ENCODE measurements around the gene LGALS3BP. TPM values are rescaled to one million over a fixed set of nuclear protein-coding genes. Genes with fewer than 3 reads are reported as not detected.

LGALS3BP gene
- total and polyA plus RNA-seq, 2 of the 13 experiments (the other 11 are each of a cell fraction or from before 2014, with no cell fraction given): 137 to 332 TPM

- TF ChIP-seq, protein P1, sequence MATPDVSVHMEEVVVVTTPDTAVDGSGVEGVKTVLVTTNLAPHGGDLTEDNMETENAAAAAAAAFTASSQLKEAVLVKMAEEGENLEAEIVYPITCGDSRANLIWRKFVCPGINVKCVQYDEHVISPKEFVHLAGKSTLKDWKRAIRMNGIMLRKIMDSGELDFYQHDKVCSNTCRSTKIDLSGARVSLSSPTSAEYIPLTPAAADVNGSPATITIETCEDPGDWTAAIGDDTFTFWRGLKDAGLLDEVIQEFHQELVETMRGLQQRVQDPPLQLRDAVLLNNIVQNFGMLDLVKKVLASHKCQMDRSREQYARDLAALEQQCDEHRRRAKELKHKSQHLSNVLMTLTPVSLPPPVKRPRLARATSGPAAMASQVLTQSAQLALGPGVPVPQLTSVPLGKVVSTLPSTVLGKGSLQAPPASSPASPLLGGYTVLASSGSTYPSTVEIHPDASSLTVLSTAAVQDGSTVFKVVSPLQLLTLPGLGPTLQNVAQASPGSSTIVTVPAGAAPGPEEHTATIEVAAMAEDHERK (CRISPR knock-in tag; IDR thresholded peaks at IDR 0.05; ENCODE audit: low read depth): peak; percentile 69; the same call in 1 of the 2 replicates
- TF ChIP-seq ARNT (IDR thresholded peaks at IDR 0.05) (no peak), ATF6 (CRISPR knock-in tag; conservative IDR thresholded peaks at IDR 0.05) (no peak), KDM4B (CRISPR knock-in tag; IDR thresholded peaks at IDR 0.05) (peak; percentile 59; the same call in 1 of the 2 replicates), GABPB1 (CRISPR knock-in tag; IDR thresholded peaks at IDR 0.05) (peak; percentile 94), ZMYM4 (CRISPR knock-in tag; IDR thresholded peaks at IDR 0.05) (peak; percentile 45), SCMH1 (CRISPR knock-in tag; IDR thresholded peaks at IDR 0.05; ENCODE audit: borderline replicate concordance) (no peak), STAT5B (CRISPR knock-in tag; IDR thresholded peaks at IDR 0.05) (no peak), RBAK (CRISPR knock-in tag; IDR thresholded peaks at IDR 0.05) (no peak), SAP130 (CRISPR knock-in tag; IDR thresholded peaks at IDR 0.05; ENCODE audit: low read depth) (peak; percentile 89), ZNF326 (CRISPR knock-in tag; IDR thresholded peaks at IDR 0.05; ENCODE audit: borderline replicate concordance) (no peak), TERF1 (CRISPR knock-in tag; IDR thresholded peaks at IDR 0.05) (no peak), ELF1 (CRISPR knock-in tag; IDR thresholded peaks at IDR 0.05) (peak; percentile 74), ZSCAN12 (CRISPR knock-in tag; IDR thresholded peaks at IDR 0.05) (no peak), ZNF224 (CRISPR knock-in tag; IDR thresholded peaks at IDR 0.05) (no peak)
- TF ChIP-seq, protein P2, sequence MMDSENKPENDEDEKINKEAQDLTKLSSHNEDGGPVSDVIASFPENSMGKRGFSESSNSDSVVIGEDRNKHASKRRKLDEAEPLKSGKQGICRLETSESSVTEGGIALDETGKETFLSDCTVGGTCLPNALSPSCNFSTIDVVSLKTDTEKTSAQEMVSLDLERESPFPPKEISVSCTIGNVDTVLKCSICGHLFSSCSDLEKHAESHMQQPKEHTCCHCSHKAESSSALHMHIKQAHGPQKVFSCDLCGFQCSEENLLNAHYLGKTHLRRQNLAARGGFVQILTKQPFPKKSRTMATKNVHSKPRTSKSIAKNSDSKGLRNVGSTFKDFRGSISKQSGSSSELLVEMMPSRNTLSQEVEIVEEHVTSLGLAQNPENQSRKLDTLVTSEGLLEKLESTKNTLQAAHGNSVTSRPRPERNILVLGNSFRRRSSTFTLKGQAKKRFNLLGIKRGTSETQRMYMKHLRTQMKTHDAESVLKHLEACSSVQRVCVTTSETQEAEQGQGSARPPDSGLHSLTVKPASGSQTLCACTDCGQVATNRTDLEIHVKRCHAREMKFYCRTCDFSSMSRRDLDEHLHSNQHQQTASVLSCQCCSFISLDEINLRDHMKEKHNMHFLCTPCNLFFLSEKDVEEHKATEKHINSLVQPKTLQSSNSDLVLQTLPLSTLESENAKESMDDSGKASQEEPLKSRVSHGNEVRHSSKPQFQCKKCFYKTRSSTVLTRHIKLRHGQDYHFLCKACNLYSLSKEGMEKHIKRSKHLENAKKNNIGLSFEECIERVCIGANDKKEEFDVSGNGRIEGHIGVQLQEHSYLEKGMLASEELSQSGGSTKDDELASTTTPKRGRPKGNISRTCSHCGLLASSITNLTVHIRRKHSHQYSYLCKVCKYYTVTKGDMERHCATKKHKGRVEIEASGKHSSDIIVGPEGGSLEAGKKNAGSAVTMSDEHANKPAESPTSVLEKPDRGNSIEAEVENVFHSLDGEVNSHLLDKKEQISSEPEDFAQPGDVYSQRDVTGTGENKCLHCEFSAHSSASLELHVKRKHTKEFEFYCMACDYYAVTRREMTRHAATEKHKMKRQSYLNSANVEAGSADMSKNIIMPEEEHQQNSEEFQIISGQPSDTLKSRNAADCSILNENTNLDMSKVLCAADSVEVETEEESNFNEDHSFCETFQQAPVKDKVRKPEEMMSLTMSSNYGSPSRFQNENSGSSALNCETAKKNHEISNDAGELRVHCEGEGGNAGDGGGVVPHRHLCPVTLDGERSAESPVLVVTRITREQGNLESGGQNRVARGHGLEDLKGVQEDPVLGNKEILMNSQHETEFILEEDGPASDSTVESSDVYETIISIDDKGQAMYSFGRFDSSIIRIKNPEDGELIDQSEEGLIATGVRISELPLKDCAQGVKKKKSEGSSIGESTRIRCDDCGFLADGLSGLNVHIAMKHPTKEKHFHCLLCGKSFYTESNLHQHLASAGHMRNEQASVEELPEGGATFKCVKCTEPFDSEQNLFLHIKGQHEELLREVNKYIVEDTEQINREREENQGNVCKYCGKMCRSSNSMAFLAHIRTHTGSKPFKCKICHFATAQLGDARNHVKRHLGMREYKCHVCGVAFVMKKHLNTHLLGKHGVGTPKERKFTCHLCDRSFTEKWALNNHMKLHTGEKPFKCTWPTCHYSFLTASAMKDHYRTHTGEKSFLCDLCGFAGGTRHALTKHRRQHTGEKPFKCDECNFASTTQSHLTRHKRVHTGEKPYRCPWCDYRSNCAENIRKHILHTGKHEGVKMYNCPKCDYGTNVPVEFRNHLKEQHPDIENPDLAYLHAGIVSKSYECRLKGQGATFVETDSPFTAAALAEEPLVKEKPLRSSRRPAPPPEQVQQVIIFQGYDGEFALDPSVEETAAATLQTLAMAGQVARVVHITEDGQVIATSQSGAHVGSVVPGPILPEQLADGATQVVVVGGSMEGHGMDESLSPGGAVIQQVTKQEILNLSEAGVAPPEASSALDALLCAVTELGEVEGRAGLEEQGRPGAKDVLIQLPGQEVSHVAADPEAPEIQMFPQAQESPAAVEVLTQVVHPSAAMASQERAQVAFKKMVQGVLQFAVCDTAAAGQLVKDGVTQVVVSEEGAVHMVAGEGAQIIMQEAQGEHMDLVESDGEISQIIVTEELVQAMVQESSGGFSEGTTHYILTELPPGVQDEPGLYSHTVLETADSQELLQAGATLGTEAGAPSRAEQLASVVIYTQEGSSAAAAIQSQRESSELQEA (CRISPR knock-in tag; IDR thresholded peaks at IDR 0.05; ENCODE audit: not compliant biosample characterization): no peak
These were observed 29.9 kb upstream of the LGALS3BP start, which contains the start of gene CANT1 (continued) for GRCh38 chr17:79009397-79010303.

Data from HepG2 (cell line).